HEK293 (cell line): Measurements from ENCODE around the gene SLPI.

Experiments used
- CTCF ChIA-PET: fragments of 350-600 bp; formaldehyde crosslinking; extraction: SDS; loops from one replicate; lab custom pipeline; 2021; ENCODE audit warnings: antibody characterized with exemption; lab: Yijun Ruan, JAX
- POLR2A ChIA-PET: fragments of 300-600 bp; formaldehyde crosslinking; extraction: SDS; loops from one replicate; lab custom pipeline; 2020; ENCODE audit warnings: antibody characterized with exemption, inconsistent platforms; lab: Yijun Ruan, JAX
- H3K27ac ChIP-seq: fragments of 200-500 bp; sonication (Bioruptor generic); 2 replicates; pipeline ENCODE4 v1.5.1; 2014; ENCODE audit warnings: low read depth, low read length, control low read depth, inconsistent platforms; ENCODE audit errors: extremely low read depth
- H3K36me3 ChIP-seq, 2 experiments: fragments of 200-500 bp in 1 of 2; sonication (Bioruptor generic) in 1 of 2; 1 replicate in 1 of 2; 2 replicates in 1 of 2; pipeline ENCODE4 v1.5.1; 2014 to 2017; ENCODE audit warnings: inconsistent platforms in 2 of 2, low read length in 2 of 2; ENCODE audit not compliant: control insufficient read depth in 2 of 2, insufficient read depth in 1 of 2
- H3K4me1 ChIP-seq: fragments of 200-500 bp; sonication (Bioruptor generic); 2 replicates; pipeline ENCODE4 v1.5.1; 2014; ENCODE audit warnings: mild to moderate bottlenecking, low read length, inconsistent platforms; ENCODE audit not compliant: control insufficient read depth, insufficient read depth
- H3K4me3 ChIP-seq: 2 replicates; pipeline ENCODE4 v1.5.1; 2011; ENCODE audit warnings: low read depth, mild to moderate bottlenecking, control low read depth, low read length, moderate library complexity
- H3K9me3 ChIP-seq: fragments of 200-500 bp; sonication (Bioruptor generic); 2 replicates; pipeline ENCODE4 v1.5.1; 2014; ENCODE audit warnings: low read depth, low read length, inconsistent platforms; ENCODE audit not compliant: control insufficient read depth, insufficient read depth
- BCL11B ChIP-seq: fragments of 450-650 bp; formaldehyde crosslinking; IDR thresholded peaks from 2 replicates; pipeline ENCODE4 v1.5.1; 2016; ENCODE audit warnings: low read depth, missing biosample characterization, missing genetic modification characterization
- YY1 ChIP-seq: fragments of 450-650 bp; formaldehyde crosslinking; IDR thresholded peaks from 2 replicates; pipeline ENCODE4 v1.5.1; 2018; ENCODE audit warnings: missing biosample characterization, missing genetic modification characterization
- ZBTB7A ChIP-seq: fragments of 450-650 bp; formaldehyde crosslinking; IDR thresholded peaks from 2 replicates; pipeline ENCODE4 v1.5.1; 2016; ENCODE audit warnings: low read depth, missing biosample characterization, missing genetic modification characterization
- ZNF114 ChIP-seq: fragments of 450-650 bp; formaldehyde crosslinking; IDR thresholded peaks from 2 replicates; pipeline ENCODE4 v1.5.0; 2017; ENCODE audit warnings: missing biosample characterization, missing genetic modification characterization
- ZNF214 ChIP-seq: fragments of 450-650 bp; formaldehyde crosslinking; IDR thresholded peaks from 2 replicates; pipeline ENCODE4 v1.5.1; 2017; ENCODE audit warnings: missing biosample characterization, mild to moderate bottlenecking, missing genetic modification characterization, borderline replicate concordance
- ZNF366 ChIP-seq: fragments of 450-650 bp; formaldehyde crosslinking; conservative IDR thresholded peaks from 2 replicates; pipeline ENCODE4 v1.5.1; 2016; ENCODE audit warnings: missing biosample characterization, missing genetic modification characterization
- ZNF416 ChIP-seq: fragments of 450-650 bp; formaldehyde crosslinking; IDR thresholded peaks from 2 replicates; pipeline ENCODE4 v1.5.1; 2016; ENCODE audit warnings: missing biosample characterization, missing genetic modification characterization
- ZNF426 ChIP-seq: fragments of 450-650 bp; formaldehyde crosslinking; IDR thresholded peaks from 2 replicates; pipeline ENCODE4 v1.5.1; 2017; ENCODE audit warnings: missing biosample characterization, missing genetic modification characterization, mild to moderate bottlenecking, inconsistent platforms, moderate library complexity
- ZNF501 ChIP-seq: fragments of 450-650 bp; formaldehyde crosslinking; IDR thresholded peaks from 2 replicates; pipeline ENCODE4 v1.5.1; 2016; ENCODE audit warnings: missing biosample characterization, missing genetic modification characterization
- ZNF561 ChIP-seq: fragments of 450-650 bp; IDR thresholded peaks from 2 replicates; pipeline ENCODE4 v1.5.1; 2018; ENCODE audit warnings: missing biosample characterization, missing genetic modification characterization, borderline replicate concordance
- ZNF658 ChIP-seq: fragments of 450-650 bp; formaldehyde crosslinking; IDR thresholded peaks from 2 replicates; pipeline ENCODE4; 2016; ENCODE audit warnings: missing biosample characterization, missing genetic modification characterization
- ZNF791 ChIP-seq: fragments of 450-650 bp; formaldehyde crosslinking; IDR thresholded peaks from 2 replicates; pipeline ENCODE4 v1.5.1; 2016; ENCODE audit warnings: missing biosample characterization, missing genetic modification characterization
- ZNF837 ChIP-seq: fragments of 450-650 bp; formaldehyde crosslinking; IDR thresholded peaks from 2 replicates; pipeline ENCODE4 v1.5.1; 2016; ENCODE audit warnings: missing biosample characterization, missing genetic modification characterization
- ZSCAN16 ChIP-seq: fragments of 450-650 bp; formaldehyde crosslinking; IDR thresholded peaks from 2 replicates; pipeline ENCODE4 v1.5.1; 2016; ENCODE audit warnings: missing biosample characterization, missing genetic modification characterization
- TF ChIP-seq, protein P1 (sequence below): fragments of 450-650 bp; formaldehyde crosslinking; IDR thresholded peaks from 2 replicates; pipeline ENCODE4 v1.5.1; 2017; ENCODE audit warnings: missing biosample characterization, missing genetic modification characterization
- TF ChIP-seq, protein P2 (sequence below): fragments of 450-650 bp; formaldehyde crosslinking; IDR thresholded peaks from 2 replicates; pipeline ENCODE4 v1.5.1; 2016; ENCODE audit warnings: missing biosample characterization, missing genetic modification characterization
- TF ChIP-seq, protein P3 (sequence below): fragments of 450-650 bp; formaldehyde crosslinking; IDR thresholded peaks from 2 replicates; pipeline ENCODE4 v1.5.1; 2016; ENCODE audit warnings: missing biosample characterization, missing genetic modification characterization
- TF ChIP-seq, protein P4 (sequence below): fragments of 450-650 bp; formaldehyde crosslinking; IDR thresholded peaks from 2 replicates; pipeline ENCODE4 v1.5.1; 2016; ENCODE audit warnings: missing biosample characterization, missing genetic modification characterization
- TF ChIP-seq, protein P5 (sequence below): fragments of 450-650 bp; formaldehyde crosslinking; IDR thresholded peaks from 2 replicates; pipeline ENCODE4 v1.5.1; 2016; ENCODE audit warnings: missing biosample characterization, missing genetic modification characterization
- TF ChIP-seq, protein P6 (sequence below): fragments of 450-650 bp; formaldehyde crosslinking; IDR thresholded peaks from 2 replicates; pipeline ENCODE4 v1.5.1; 2016; ENCODE audit warnings: missing biosample characterization, missing genetic modification characterization
- TF ChIP-seq, protein P7 (sequence below): fragments of 450-650 bp; formaldehyde crosslinking; IDR thresholded peaks from 2 replicates; pipeline ENCODE4 v1.5.1; 2016; ENCODE audit warnings: missing biosample characterization, missing genetic modification characterization

Gene SLPI

DNA sequence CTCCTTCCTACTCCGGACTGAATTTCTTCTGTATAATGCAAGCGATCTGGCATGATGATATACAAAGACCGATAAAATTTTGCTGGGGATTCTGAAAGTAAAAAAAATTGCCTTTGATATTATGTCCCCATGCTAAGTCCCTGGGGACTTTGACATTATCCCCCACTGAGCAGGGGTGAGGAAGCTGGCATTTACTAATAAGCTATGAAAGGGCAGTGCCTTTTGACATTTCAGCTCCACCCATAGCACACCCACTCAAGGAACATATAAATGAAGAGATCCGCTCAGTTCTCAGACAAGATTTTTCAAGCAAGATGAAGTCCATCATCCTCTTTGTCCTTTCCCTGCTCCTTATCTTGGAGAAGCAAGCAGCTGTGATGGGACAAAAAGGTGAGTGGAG is 33.3 kb downstream of the SLPI start, which contains the start of gene SEMG2:
Gene SEMG2, plus strand, starts transcription at position 298 of the 400 bp plus-strand sequence. Its CDS starts 17 bp downstream, at position 315.
- POLR2A ChIA-PET = no interaction called here
- H3K4me1 ChIP-seq = no peaks in the 10 kb centered on the region
- CTCF ChIA-PET = interaction anchor here (0.7 to 2.0 kb wide), 4 partner anchors 22 to 82 kb away, joined by 3 to 4 read pairs (median 3); no protein-coding TSS in a partner anchor
- H3K4me3 ChIP-seq = no peak within 1 kb of the TSS
- H3K9me3 ChIP-seq = no peaks in the 10 kb centered on the region
- no peaks in the 10 kb centered on the region for H3K36me3 ChIP-seq
- H3K27ac ChIP-seq = no peak within 1 kb of the TSS
- TF ChIP-seq, protein P1, sequence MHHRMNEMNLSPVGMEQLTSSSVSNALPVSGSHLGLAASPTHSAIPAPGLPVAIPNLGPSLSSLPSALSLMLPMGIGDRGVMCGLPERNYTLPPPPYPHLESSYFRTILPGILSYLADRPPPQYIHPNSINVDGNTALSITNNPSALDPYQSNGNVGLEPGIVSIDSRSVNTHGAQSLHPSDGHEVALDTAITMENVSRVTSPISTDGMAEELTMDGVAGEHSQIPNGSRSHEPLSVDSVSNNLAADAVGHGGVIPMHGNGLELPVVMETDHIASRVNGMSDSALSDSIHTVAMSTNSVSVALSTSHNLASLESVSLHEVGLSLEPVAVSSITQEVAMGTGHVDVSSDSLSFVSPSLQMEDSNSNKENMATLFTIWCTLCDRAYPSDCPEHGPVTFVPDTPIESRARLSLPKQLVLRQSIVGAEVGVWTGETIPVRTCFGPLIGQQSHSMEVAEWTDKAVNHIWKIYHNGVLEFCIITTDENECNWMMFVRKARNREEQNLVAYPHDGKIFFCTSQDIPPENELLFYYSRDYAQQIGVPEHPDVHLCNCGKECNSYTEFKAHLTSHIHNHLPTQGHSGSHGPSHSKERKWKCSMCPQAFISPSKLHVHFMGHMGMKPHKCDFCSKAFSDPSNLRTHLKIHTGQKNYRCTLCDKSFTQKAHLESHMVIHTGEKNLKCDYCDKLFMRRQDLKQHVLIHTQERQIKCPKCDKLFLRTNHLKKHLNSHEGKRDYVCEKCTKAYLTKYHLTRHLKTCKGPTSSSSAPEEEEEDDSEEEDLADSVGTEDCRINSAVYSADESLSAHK = no peak
- TF ChIP-seq ZNF658 (tag by site-specific recombination) = no peak

DNA sequence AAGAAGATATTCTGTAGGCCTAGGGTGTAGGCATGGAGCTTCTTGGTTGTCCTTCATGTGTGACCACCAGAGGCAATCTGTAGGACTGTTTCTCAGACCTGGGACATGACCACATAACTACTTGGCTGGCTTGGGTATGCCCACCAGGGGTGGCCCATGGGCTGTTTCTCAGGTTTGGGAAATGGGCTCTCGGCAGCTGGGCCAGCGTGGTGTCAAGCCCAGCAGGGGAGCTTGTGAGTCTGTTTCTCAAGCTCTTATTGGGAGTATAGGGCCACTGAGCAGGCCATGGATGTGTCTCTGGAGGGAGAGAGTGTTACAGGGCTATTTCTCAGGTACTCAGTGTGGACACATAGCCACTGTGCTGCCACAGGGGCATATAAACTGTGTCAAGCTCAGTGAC is 35.7 kb downstream of the SLPI start:
- Histone ChIP-seq H3K27ac (no peak overlapping the region), H3K4me1 (no peaks in the 10 kb centered on the region), H3K36me3 (no peaks in the 10 kb centered on the region), H3K4me3 (no peak overlapping the region), H3K9me3 (no peaks in the 10 kb centered on the region)
- TF ChIP-seq BCL11B (tag by site-specific recombination) (no peak), ZNF561 (no peak), ZSCAN16 (tag by site-specific recombination) (no peak), ZNF426 (tag by site-specific recombination) (no peak), ZNF214 (tag by site-specific recombination) (no peak), ZBTB7A (tag by site-specific recombination) (no peak), ZNF501 (tag by site-specific recombination) (no peak), ZNF366 (tag by site-specific recombination) (no peak), ZNF416 (no peak), YY1 (tag by site-specific recombination) (no peak), ZNF791 (no peak), ZNF837 (tag by site-specific recombination) (no peak), ZNF114 (tag by site-specific recombination) (no peak)
- TF ChIP-seq, protein P2, sequence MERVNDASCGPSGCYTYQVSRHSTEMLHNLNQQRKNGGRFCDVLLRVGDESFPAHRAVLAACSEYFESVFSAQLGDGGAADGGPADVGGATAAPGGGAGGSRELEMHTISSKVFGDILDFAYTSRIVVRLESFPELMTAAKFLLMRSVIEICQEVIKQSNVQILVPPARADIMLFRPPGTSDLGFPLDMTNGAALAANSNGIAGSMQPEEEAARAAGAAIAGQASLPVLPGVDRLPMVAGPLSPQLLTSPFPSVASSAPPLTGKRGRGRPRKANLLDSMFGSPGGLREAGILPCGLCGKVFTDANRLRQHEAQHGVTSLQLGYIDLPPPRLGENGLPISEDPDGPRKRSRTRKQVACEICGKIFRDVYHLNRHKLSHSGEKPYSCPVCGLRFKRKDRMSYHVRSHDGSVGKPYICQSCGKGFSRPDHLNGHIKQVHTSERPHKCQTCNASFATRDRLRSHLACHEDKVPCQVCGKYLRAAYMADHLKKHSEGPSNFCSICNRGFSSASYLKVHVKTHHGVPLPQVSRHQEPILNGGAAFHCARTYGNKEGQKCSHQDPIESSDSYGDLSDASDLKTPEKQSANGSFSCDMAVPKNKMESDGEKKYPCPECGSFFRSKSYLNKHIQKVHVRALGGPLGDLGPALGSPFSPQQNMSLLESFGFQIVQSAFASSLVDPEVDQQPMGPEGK = no peak
- TF ChIP-seq, protein P3, sequence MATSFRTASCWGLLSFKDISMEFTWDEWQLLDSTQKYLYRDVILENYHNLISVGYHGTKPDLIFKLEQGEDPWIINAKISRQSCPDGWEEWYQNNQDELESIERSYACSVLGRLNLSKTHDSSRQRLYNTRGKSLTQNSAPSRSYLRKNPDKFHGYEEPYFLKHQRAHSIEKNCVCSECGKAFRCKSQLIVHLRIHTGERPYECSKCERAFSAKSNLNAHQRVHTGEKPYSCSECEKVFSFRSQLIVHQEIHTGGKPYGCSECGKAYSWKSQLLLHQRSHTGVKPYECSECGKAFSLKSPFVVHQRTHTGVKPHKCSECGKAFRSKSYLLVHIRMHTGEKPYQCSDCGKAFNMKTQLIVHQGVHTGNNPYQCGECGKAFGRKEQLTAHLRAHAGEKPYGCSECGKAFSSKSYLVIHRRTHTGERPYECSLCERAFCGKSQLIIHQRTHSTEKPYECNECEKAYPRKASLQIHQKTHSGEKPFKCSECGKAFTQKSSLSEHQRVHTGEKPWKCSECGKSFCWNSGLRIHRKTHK (tag by site-specific recombination) = no peak
- TF ChIP-seq, protein P4, sequence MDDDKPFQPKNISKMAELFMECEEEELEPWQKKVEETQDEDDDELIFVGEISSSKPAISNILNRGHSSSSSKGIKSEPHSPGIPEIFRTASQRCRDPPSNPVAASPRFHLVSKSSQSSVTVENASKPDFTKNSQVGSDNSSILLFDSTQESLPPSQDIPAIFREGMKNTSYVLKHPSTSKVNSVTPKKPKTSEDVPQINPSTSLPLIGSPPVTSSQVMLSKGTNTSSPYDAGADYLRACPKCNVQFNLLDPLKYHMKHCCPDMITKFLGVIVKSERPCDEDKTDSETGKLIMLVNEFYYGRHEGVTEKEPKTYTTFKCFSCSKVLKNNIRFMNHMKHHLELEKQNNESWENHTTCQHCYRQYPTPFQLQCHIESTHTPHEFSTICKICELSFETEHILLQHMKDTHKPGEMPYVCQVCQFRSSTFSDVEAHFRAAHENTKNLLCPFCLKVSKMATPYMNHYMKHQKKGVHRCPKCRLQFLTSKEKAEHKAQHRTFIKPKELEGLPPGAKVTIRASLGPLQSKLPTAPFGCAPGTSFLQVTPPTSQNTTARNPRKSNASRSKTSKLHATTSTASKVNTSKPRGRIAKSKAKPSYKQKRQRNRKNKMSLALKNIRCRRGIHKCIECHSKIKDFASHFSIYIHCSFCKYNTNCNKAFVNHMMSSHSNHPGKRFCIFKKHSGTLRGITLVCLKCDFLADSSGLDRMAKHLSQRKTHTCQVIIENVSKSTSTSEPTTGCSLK (tag by site-specific recombination) = no peak
- TF ChIP-seq, protein P5, sequence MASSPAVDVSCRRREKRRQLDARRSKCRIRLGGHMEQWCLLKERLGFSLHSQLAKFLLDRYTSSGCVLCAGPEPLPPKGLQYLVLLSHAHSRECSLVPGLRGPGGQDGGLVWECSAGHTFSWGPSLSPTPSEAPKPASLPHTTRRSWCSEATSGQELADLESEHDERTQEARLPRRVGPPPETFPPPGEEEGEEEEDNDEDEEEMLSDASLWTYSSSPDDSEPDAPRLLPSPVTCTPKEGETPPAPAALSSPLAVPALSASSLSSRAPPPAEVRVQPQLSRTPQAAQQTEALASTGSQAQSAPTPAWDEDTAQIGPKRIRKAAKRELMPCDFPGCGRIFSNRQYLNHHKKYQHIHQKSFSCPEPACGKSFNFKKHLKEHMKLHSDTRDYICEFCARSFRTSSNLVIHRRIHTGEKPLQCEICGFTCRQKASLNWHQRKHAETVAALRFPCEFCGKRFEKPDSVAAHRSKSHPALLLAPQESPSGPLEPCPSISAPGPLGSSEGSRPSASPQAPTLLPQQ (tag by site-specific recombination) = no peak
- TF ChIP-seq, protein P6, sequence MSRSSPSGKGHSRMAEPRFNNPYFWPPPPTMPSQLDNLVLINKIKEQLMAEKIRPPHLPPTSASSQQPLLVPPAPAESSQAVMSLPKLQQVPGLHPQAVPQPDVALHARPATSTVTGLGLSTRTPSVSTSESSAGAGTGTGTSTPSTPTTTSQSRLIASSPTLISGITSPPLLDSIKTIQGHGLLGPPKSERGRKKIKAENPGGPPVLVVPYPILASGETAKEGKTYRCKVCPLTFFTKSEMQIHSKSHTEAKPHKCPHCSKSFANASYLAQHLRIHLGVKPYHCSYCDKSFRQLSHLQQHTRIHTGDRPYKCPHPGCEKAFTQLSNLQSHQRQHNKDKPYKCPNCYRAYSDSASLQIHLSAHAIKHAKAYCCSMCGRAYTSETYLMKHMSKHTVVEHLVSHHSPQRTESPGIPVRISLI = no peak
- TF ChIP-seq, protein P7, sequence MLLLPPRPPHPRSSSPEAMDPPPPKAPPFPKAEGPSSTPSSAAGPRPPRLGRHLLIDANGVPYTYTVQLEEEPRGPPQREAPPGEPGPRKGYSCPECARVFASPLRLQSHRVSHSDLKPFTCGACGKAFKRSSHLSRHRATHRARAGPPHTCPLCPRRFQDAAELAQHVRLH (tag by site-specific recombination) = no peak
- CTCF ChIA-PET = interaction anchor here (0.6 to 0.7 kb wide), 2 partner anchors 39 to 509 kb away, joined by 3 read pairs; no protein-coding TSS in a partner anchor
- POLR2A ChIA-PET = no interaction called here
